HepG2 (cell line): ENCODE measurements around the gene PPA1. TPM values are rescaled to one million over a fixed set of nuclear protein-coding genes. Genes with fewer than 3 reads are reported as not detected.

Experiments used
- MTA1 ChIP-seq: sonication (generic); formaldehyde crosslinking; IDR thresholded peaks from 2 replicates; pipeline ENCODE4 v1.4.0; 2020; ENCODE audit warnings: missing genetic modification reagents, mild to moderate bottlenecking, borderline replicate concordance
- RAD51 ChIP-seq: fragments of 450-650 bp; IDR thresholded peaks from 2 replicates; pipeline ENCODE4 v1.6.1; 2016; ENCODE audit warnings: borderline replicate concordance
- REST ChIP-seq, 2 experiments: IDR thresholded peaks; 2 replicates each; pipeline ENCODE4 v1.6.1; 2011 to 2012; ENCODE audit warnings: low read length in 2 of 2, borderline replicate concordance in 1 of 2, low read depth in 1 of 2, mild to moderate bottlenecking in 1 of 2, moderate library complexity in 1 of 2
- ZBTB39 ChIP-seq: sonication (generic); formaldehyde crosslinking; IDR thresholded peaks from 2 replicates; pipeline ENCODE4 v1.5.0; 2020; ENCODE audit warnings: missing genetic modification reagents
- ZNF703 ChIP-seq: sonication (generic); formaldehyde crosslinking; IDR thresholded peaks from 2 replicates; pipeline ENCODE4 v1.5.1; 2020; ENCODE audit warnings: missing genetic modification reagents, mild to moderate bottlenecking, moderate library complexity, borderline replicate concordance
- ZNF850 ChIP-seq: sonication (generic); formaldehyde crosslinking; conservative IDR thresholded peaks from 2 replicates; pipeline ENCODE4 v1.9.0; 2021; ENCODE audit warnings: mild to moderate bottlenecking, missing genetic modification reagents
- polyA plus RNA-seq, 8 experiments: library from polyadenylated mRNA; depleted of rRNA in 3 of 8; stranded (reverse) in 7 of 8; unstranded in 1 of 8; fragments of >200 nt; fragmentation: Illumina TruSeq in 4 of 8; extraction: Trizol in 4 of 8; gene quantifications; 2 replicates each; pipeline versions ENCODE4 v1.2.1 to v1.2.3, GENCODE V29; 2011 to 2016; ENCODE audit warnings: low read depth in 4 of 8, missing spikeins in 1 of 8, mixed read lengths in 1 of 8; ENCODE audit not compliant: insufficient read depth in 1 of 8
- total RNA-seq, 5 experiments: library from RNA; depleted of rRNA; stranded (reverse); fragments of >200 nt; fragmentation: Illumina TruSeq; extraction: Trizol; gene quantifications; 2 replicates each; pipeline ENCODE4 v1.2.3, GENCODE V29; 2016; ENCODE audit warnings: low read depth in 1 of 5
- TF ChIP-seq, protein P1 (sequence below): IDR thresholded peaks from 2 replicates; pipeline ENCODE4 v1.6.1; 2016; ENCODE audit warnings: mild to moderate bottlenecking

Gene PPA1
- total and polyA plus RNA-seq, 2 of the 13 experiments (the other 11 are each of a cell fraction or from before 2014, with no cell fraction given) = 136 to 250 TPM

DNA sequence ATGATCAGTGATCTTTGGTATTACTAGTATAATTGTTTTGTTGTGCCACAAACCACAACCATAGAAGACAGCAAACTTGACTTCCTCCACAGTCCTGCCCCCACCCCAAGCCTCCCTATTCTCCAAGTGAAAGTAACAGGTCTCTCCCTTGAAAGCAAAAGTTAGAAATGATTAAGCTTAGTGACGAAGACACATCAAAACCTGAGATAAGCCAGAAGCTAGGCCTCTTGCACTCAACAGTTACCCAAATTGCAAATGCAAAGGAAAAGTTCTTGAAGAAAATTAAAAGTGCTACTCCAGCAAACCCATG, 70.4 kb downstream of the PPA1 start (continued):
- TF ChIP-seq REST (IDR thresholded peaks at IDR 0.05; ENCODE audit: borderline replicate concordance in 1 of 2, low read depth in 1 of 2, low read length in 2 of 2) = no peak
- TF ChIP-seq ZNF850 (CRISPR knock-in tag) = no peak
- TF ChIP-seq RAD51 = no peak
- TF ChIP-seq ZNF703 (CRISPR knock-in tag) = no peak
- no peak for TF ChIP-seq ZBTB39
- TF ChIP-seq, protein P1, sequence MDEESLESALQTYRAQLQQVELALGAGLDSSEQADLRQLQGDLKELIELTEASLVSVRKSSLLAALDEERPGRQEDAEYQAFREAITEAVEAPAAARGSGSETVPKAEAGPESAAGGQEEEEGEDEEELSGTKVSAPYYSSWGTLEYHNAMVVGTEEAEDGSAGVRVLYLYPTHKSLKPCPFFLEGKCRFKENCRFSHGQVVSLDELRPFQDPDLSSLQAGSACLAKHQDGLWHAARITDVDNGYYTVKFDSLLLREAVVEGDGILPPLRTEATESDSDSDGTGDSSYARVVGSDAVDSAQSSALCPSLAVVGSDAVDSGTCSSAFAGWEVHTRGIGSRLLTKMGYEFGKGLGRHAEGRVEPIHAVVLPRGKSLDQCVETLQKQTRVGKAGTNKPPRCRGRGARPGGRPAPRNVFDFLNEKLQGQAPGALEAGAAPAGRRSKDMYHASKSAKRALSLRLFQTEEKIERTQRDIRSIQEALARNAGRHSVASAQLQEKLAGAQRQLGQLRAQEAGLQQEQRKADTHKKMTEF = no peak
- no peak for TF ChIP-seq MTA1 (CRISPR knock-in tag)
